IMR-90 (cell line): ENCODE measurements around the gene CNST.
A peak's percentile ranks its signal among the peaks of the same experiment; 100 is the strongest.

ENCODE experiments used
- BHLHE40 ChIP-seq: fragments of 150-350 bp; IDR thresholded peaks from 2 replicates; pipeline ENCODE4 v1.6.1; 2016; ENCODE audit warnings: mild to moderate bottlenecking, low read depth, low read length
- CHD1 ChIP-seq: IDR thresholded peaks from 2 replicates; pipeline ENCODE4 v1.6.1; 2012; ENCODE audit warnings: low read depth, low read length, improper control_type of control experiment
- CTCF ChIP-seq: conservative IDR thresholded peaks from 2 replicates; pipeline ENCODE4 v1.5.1; 2012; ENCODE audit warnings: mild to moderate bottlenecking, low read depth, low read length, improper control_type of control experiment
- MXI1 ChIP-seq: IDR thresholded peaks from 2 replicates; pipeline ENCODE4 v1.6.1; 2012; ENCODE audit warnings: low read depth, mild to moderate bottlenecking, low read length, moderate library complexity, borderline replicate concordance
- NFE2L2 ChIP-seq: fragments of 150-350 bp; IDR thresholded peaks from 2 replicates; pipeline ENCODE4 v1.6.1; 2016; ENCODE audit warnings: low read depth, mild to moderate bottlenecking, low read length
- POLR2A ChIP-seq: IDR thresholded peaks from 2 replicates; pipeline ENCODE4 v1.6.1; 2012; ENCODE audit warnings: mild to moderate bottlenecking, low read depth, low read length
- RAD21 ChIP-seq: IDR thresholded peaks from 2 replicates; pipeline ENCODE4 v1.6.1; 2012; ENCODE audit warnings: low read length, improper control_type of control experiment
- RCOR1 ChIP-seq: IDR thresholded peaks from 2 replicates; pipeline ENCODE4 v1.6.1; 2012; ENCODE audit warnings: mild to moderate bottlenecking, low read length, improper control_type of control experiment; ENCODE audit not compliant: insufficient replicate concordance
- TF ChIP-seq, protein P1 (sequence below): fragments of 150-350 bp; IDR thresholded peaks from 2 replicates; pipeline ENCODE4 v1.6.1; 2016; ENCODE audit warnings: low read depth, mild to moderate bottlenecking, low read length, moderate library complexity, borderline replicate concordance

DNA sequence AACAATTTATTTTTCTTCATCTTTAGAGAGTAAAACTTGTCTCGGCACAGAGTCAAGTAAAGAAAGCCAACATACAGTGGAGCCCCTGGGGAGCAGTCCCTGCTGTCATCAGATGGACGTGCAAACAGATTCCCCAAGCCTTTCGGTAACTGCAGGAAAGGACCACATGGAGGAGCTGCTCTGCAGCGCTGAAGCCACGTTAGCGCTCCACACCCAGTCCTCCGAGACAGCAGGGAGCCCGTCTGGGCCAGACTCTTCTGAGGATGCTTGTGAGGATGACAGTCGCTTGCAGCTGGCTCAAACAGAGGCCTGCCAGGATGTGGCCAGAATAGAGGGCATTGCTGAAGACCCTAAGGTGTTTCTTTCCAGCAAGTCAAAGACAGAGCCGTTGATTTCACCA lies 80.9 kb downstream of the CNST start:
- TF ChIP-seq CTCF (peak; percentile 57), MXI1 (peak; percentile 53; the same call in 1 of the 2 replicates), POLR2A (no peak), RCOR1 (no peak), RAD21 (peak; percentile 67), NFE2L2 (no peak), BHLHE40 (no peak), CHD1 (no peak)
- TF ChIP-seq, protein P1, sequence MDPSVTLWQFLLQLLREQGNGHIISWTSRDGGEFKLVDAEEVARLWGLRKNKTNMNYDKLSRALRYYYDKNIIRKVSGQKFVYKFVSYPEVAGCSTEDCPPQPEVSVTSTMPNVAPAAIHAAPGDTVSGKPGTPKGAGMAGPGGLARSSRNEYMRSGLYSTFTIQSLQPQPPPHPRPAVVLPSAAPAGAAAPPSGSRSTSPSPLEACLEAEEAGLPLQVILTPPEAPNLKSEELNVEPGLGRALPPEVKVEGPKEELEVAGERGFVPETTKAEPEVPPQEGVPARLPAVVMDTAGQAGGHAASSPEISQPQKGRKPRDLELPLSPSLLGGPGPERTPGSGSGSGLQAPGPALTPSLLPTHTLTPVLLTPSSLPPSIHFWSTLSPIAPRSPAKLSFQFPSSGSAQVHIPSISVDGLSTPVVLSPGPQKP, result no peak
